ENCODE results near the gene SERPINB5. TPM values are rescaled to one million over a fixed set of nuclear protein-coding genes. Genes with fewer than 3 reads are reported as not detected.

The SERPINB5 gene
- total RNA-seq, 1 donor from 2014 or later: not detected

- no peak for TF ChIP-seq CTCF (IDR thresholded peaks at IDR 0.05; ENCODE audit: unreplicated experiment)
- no peaks in the 10 kb centered on the region for H3K4me1 Mint-ChIP-seq (ENCODE audit: unreplicated experiment)
- H3K4me3 Mint-ChIP-seq (ENCODE audit: unreplicated experiment): no peak overlapping the region
- H3K27ac Mint-ChIP-seq (ENCODE audit: unreplicated experiment): no peak overlapping the region
- no peaks in the 10 kb centered on the region for H3K27me3 Mint-ChIP-seq (ENCODE audit: unreplicated experiment)
- no peaks in the 10 kb centered on the region for H3K36me3 Mint-ChIP-seq (ENCODE audit: low read depth, unreplicated experiment)
- no peak for DNase-seq (ENCODE audit: low spot score)
- H3K9me3 Mint-ChIP-seq (ENCODE audit: unreplicated experiment): no peaks in the 10 kb centered on the region
Measured at GRCh38 chr18:63472380-63472779, 4.4 kb upstream of the SERPINB5 start.

- no peak for TF ChIP-seq CTCF (IDR thresholded peaks at IDR 0.05; ENCODE audit: unreplicated experiment)
- Mint-ChIP-seq H3K27me3 (ENCODE audit: unreplicated experiment) (no peaks in the 10 kb centered on the region), H3K36me3 (ENCODE audit: low read depth, unreplicated experiment) (no peaks in the 10 kb centered on the region), H3K9me3 (ENCODE audit: unreplicated experiment) (no peaks in the 10 kb centered on the region), H3K27ac (ENCODE audit: unreplicated experiment) (no peak overlapping the region), H3K4me1 (ENCODE audit: unreplicated experiment) (peaks cover 5% of the 10 kb centered on the region), H3K4me3 (ENCODE audit: unreplicated experiment) (no peak overlapping the region)
- no peak for DNase-seq (ENCODE audit: low spot score)
Measured at GRCh38 chr18:63477200-63477599, 442 bp downstream of the SERPINB5 start.

- no peak for TF ChIP-seq CTCF (IDR thresholded peaks at IDR 0.05; ENCODE audit: unreplicated experiment)
- Mint-ChIP-seq H3K27ac (ENCODE audit: unreplicated experiment) (no peak overlapping the region), H3K4me1 (ENCODE audit: unreplicated experiment) (peaks cover 5% of the 10 kb centered on the region), H3K9me3 (ENCODE audit: unreplicated experiment) (no peaks in the 10 kb centered on the region), H3K4me3 (ENCODE audit: unreplicated experiment) (no peak overlapping the region), H3K36me3 (ENCODE audit: low read depth, unreplicated experiment) (no peaks in the 10 kb centered on the region), H3K27me3 (ENCODE audit: unreplicated experiment) (no peaks in the 10 kb centered on the region)
- no peak for DNase-seq (ENCODE audit: low spot score)
Measured at GRCh38 chr18:63477968-63478367, 1.2 kb downstream of the SERPINB5 start.

- Mint-ChIP-seq H3K27me3 (ENCODE audit: unreplicated experiment) (no peaks in the 10 kb centered on the region), H3K9me3 (ENCODE audit: unreplicated experiment) (no peaks in the 10 kb centered on the region), H3K4me1 (ENCODE audit: unreplicated experiment) (peaks cover 5% of the 10 kb centered on the region), H3K27ac (ENCODE audit: unreplicated experiment) (no peak overlapping the region), H3K36me3 (ENCODE audit: low read depth, unreplicated experiment) (no peaks in the 10 kb centered on the region), H3K4me3 (ENCODE audit: unreplicated experiment) (no peak overlapping the region)
- no peak for DNase-seq (ENCODE audit: low spot score)
- TF ChIP-seq CTCF (IDR thresholded peaks at IDR 0.05; ENCODE audit: unreplicated experiment): no peak
Measured at GRCh38 chr18:63479826-63480225, 3.1 kb downstream of the SERPINB5 start.

- no peak for TF ChIP-seq CTCF (IDR thresholded peaks at IDR 0.05; ENCODE audit: unreplicated experiment)
- no peak for DNase-seq (ENCODE audit: low spot score)
- no peaks in the 10 kb centered on the region for H3K27me3 Mint-ChIP-seq (ENCODE audit: unreplicated experiment)
- H3K36me3 Mint-ChIP-seq (ENCODE audit: low read depth, unreplicated experiment): no peaks in the 10 kb centered on the region
- no peaks in the 10 kb centered on the region for H3K9me3 Mint-ChIP-seq (ENCODE audit: unreplicated experiment)
- H3K4me1 Mint-ChIP-seq (ENCODE audit: unreplicated experiment): peaks cover 5% of the 10 kb centered on the region
- no peak overlapping the region for H3K27ac Mint-ChIP-seq (ENCODE audit: unreplicated experiment)
- H3K4me3 Mint-ChIP-seq (ENCODE audit: unreplicated experiment): no peak overlapping the region
Measured at GRCh38 chr18:63480476-63480875, 3.7 kb downstream of the SERPINB5 start.
